Stimulated activated naive CD8-positive, alpha-beta T cell treated with anti-CD3 and anti-CD28 coated beads, Interleukin-15, Interleukin-2, amounts not matched to agents 100 ng/mL and 50 ng/mL, for 24 hours (primary cell): ENCODE data around the gene TRIM65.
"Not testable (repeated sequence)": the region's sequence is repeated elsewhere in the genome, so short reads cannot be mapped to it uniquely, and the experiment has no call there.

Experiments used
- H3K27ac Mint-ChIP-seq: one replicate; pipeline ENCODE4 v1.8.0; 2021; ENCODE audit warnings: mild to moderate bottlenecking, mixed read lengths
- H3K27me3 Mint-ChIP-seq: one replicate; pipeline ENCODE4 v1.8.0; 2021; ENCODE audit warnings: mixed read lengths
- H3K36me3 Mint-ChIP-seq: one replicate; pipeline ENCODE4 v1.8.0; 2021; ENCODE audit warnings: low read depth, mixed read lengths
- H3K4me1 Mint-ChIP-seq: one replicate; pipeline ENCODE4 v1.8.0; 2021; ENCODE audit warnings: low read depth, mixed read lengths
- H3K4me3 Mint-ChIP-seq: one replicate; pipeline ENCODE4 v1.8.0; 2021; ENCODE audit warnings: mild to moderate bottlenecking, mixed read lengths
- H3K9me3 Mint-ChIP-seq: one replicate; pipeline ENCODE4 v1.8.0; 2021; ENCODE audit warnings: mixed read lengths

TRIM65 gene

GRCh38 chr17:75864448-75864871, 32.3 kb downstream of the TRIM65 start:
- Mint-ChIP-seq H3K36me3 (no peaks in the 10 kb centered on the region), H3K4me3 (no peak overlapping the region), H3K27ac (peak overlapping the region; percentile 68), H3K4me1 (peaks cover 23% of the 10 kb centered on the region), H3K9me3 (no peaks in the 10 kb centered on the region), H3K27me3 (no peaks in the 10 kb centered on the region)

DNA sequence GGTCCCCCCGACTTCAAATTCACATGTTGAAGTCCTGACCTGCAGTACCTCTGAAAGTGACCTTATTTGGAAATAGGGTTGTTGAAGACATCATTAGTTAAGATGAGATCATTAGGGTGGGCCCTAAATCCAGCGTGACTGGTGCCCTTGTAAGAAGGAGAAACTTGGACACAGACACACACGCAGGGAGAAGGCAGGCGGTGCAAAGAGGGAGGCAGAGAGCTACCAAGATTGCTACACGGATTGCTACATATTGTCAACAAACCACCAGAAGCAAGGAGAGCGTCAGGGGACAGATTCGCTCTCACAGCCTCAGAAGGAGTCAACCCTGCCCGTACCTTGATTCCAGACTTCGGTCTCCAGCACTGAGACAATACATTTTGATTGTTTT, 34.8 kb downstream of the TRIM65 start:
- H3K4me3 Mint-ChIP-seq = no peak overlapping the region
- H3K27me3 Mint-ChIP-seq = no peaks in the 10 kb centered on the region
- H3K9me3 Mint-ChIP-seq = no peaks in the 10 kb centered on the region
- H3K27ac Mint-ChIP-seq = no peak overlapping the region
- H3K36me3 Mint-ChIP-seq = no peaks in the 10 kb centered on the region
- H3K4me1 Mint-ChIP-seq = peaks cover 40% of the 10 kb centered on the region

DNA sequence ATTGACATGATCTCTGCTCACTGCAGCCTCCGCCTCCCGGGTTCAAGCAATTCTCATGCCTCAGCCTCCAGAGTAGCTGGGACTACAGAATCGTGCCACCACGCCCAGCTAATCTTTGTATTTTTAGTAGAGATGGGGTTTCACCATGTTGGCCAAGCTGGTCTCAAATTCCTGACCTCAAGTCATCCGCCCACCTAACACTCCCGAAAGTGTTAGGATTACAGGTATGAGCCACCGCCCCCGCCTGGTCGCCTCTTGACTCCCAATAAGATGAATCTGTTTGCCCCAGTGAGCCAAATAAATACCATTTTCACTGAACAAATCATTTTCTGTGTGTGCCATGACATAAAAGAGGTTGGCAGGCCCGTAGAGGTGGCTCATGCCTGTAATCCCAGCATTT, 37.4 kb downstream of the TRIM65 start:
- H3K36me3 Mint-ChIP-seq, H3K27ac Mint-ChIP-seq, H3K27me3 Mint-ChIP-seq, H3K4me3 Mint-ChIP-seq, H3K9me3 Mint-ChIP-seq: not testable (repeated sequence)
- H3K4me1 Mint-ChIP-seq = peaks cover 33% of the 10 kb centered on the region

- peaks cover 35% of the 10 kb centered on the region for H3K4me1 Mint-ChIP-seq
- no peak overlapping the region for H3K4me3 Mint-ChIP-seq
- H3K36me3 Mint-ChIP-seq = no peaks in the 10 kb centered on the region
- peak overlapping the region; percentile 93 for H3K27ac Mint-ChIP-seq
- no peaks in the 10 kb centered on the region for H3K9me3 Mint-ChIP-seq
- no peaks in the 10 kb centered on the region for H3K27me3 Mint-ChIP-seq
Observed at GRCh38 chr17:75856062-75856756, 40.5 kb downstream of the TRIM65 start.

DNA sequence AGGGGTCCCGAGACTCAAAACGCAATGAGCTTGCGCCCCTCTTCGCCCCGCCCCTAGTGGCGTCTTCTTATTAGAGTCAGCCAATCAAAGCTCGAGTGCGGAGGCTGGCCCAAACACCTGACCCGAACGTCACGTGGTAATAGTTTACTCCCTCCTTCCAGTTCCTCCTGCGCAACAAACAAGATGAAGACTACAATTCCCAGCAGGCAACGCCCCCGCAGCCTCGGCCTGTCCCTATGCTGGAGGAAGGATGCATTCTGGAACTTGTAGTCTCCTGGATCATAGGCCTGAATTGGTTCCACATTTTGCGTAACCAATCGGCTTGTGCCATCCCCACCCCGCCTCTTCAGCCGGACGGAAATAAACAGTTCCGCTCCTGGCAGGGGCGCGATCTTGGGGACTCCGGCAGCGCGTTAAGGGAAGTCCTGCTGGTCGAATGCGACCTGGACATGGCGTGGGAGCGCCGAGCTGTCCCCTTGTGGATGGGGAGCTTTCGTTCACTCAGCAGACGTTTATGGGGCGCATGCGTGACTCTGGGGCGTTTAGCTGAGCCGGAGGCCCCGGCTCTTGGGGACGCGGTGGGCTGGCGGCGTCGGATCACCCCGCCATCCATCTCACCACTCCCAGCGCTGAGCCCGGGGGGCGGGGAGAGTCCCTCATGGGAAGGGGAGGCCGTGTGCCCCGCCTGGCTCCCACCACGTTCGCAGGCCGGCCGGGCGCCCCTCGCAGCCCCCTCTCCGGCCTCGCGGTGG, 41.3 kb downstream of the TRIM65 start, which contains the start of gene WBP2:
TSS of gene WBP2 (minus strand) at position 26 of the 752 bp plus-strand sequence. CDS start 38 bp downstream, outside the sequence.
- peaks cover 35% of the 10 kb centered on the region for H3K4me1 Mint-ChIP-seq
- peak within 1 kb of the TSS; percentile 93 for H3K27ac Mint-ChIP-seq
- H3K4me3 Mint-ChIP-seq = no peak within 1 kb of the TSS
- H3K36me3 Mint-ChIP-seq = no peaks in the 10 kb centered on the region
- H3K9me3 Mint-ChIP-seq = no peaks in the 10 kb centered on the region
- H3K27me3 Mint-ChIP-seq = no peaks in the 10 kb centered on the region

- H3K9me3 Mint-ChIP-seq = no peaks in the 10 kb centered on the region
- H3K4me3 Mint-ChIP-seq = no peak overlapping the region
- no peak overlapping the region for H3K27ac Mint-ChIP-seq
- no peaks in the 10 kb centered on the region for H3K27me3 Mint-ChIP-seq
- no peaks in the 10 kb centered on the region for H3K36me3 Mint-ChIP-seq
- H3K4me1 Mint-ChIP-seq = peaks cover 35% of the 10 kb centered on the region
Observed at GRCh38 chr17:75854881-75855309, 41.9 kb downstream of the TRIM65 start.

DNA sequence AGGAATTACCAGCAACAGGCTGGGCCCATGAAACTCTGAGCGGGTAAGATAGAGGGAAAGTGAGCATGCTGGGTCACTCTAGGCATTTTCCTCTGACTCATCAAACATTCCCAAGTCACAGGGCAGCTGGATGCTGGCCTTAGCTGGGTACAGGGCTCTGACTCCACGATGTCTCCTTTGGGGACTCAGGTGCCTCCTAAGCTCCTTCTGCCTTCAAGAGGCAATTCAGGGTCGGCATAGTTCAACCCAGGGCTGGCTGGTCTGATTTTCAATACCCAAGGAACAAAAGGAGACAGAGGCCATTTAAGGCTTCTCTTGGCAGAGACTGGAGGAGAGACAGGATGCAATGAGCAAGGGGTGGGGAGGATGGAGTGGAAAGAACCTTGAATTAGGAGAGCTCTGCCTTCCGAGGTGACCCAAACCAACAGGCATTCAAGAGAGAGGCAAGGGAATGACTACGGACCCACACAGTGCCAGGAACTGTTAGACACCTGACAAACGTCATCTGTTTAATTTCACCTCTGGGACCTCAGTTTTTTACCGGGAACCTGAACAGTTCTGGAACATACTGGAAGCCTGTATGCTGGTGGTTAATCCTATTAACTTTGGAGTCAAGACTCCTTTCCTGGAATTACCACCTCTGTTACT, 42.5 kb downstream of the TRIM65 start:
- Mint-ChIP-seq H3K36me3 (no peaks in the 10 kb centered on the region), H3K9me3 (no peaks in the 10 kb centered on the region), H3K4me3 (no peak overlapping the region), H3K27me3 (no peaks in the 10 kb centered on the region), H3K4me1 (peaks cover 28% of the 10 kb centered on the region), H3K27ac (no peak overlapping the region)

DNA sequence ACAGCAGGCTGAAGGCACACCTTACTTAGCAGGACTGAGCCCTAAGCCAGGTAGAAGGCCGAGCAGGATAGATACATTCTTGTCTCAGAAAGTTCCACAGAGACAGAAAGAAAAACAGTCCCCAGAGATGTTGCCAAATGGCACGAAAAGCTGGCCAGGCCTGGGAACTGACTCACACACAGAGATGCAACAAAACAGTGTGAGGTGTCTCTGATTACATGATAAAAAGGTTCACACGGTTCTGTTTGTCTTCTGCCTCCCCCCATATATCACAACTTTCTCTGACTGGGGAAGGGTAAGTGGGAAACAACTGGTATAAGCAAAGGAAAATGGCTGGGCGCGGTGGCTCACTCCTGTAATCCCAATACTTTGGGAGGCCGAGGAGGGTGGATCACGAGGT, 43.3 kb downstream of the TRIM65 start:
- Mint-ChIP-seq H3K4me1 (peaks cover 20% of the 10 kb centered on the region), H3K9me3 (no peaks in the 10 kb centered on the region), H3K4me3 (peak overlapping the region; percentile 17), H3K27me3 (no peaks in the 10 kb centered on the region), H3K36me3 (peaks cover under 1% of the 10 kb centered on the region), H3K27ac (no peak overlapping the region)

DNA sequence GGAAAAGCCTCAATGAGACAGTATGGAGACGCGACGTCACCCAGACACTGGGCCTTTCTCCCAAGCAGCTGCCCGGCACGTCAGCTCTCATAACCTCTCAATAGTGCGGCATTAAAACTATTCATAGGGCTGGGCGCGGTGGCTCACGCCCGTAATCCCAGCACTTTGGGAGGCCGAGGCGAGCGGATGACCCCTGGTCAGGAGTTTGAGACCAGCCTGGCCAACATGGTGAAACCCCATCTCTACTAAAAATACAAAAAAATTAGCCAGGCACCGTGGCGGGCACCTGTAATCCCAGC, 45.1 kb downstream of the TRIM65 start:
- H3K27ac Mint-ChIP-seq, H3K9me3 Mint-ChIP-seq: not testable (repeated sequence)
- H3K4me1 Mint-ChIP-seq = peaks cover 12% of the 10 kb centered on the region

DNA sequence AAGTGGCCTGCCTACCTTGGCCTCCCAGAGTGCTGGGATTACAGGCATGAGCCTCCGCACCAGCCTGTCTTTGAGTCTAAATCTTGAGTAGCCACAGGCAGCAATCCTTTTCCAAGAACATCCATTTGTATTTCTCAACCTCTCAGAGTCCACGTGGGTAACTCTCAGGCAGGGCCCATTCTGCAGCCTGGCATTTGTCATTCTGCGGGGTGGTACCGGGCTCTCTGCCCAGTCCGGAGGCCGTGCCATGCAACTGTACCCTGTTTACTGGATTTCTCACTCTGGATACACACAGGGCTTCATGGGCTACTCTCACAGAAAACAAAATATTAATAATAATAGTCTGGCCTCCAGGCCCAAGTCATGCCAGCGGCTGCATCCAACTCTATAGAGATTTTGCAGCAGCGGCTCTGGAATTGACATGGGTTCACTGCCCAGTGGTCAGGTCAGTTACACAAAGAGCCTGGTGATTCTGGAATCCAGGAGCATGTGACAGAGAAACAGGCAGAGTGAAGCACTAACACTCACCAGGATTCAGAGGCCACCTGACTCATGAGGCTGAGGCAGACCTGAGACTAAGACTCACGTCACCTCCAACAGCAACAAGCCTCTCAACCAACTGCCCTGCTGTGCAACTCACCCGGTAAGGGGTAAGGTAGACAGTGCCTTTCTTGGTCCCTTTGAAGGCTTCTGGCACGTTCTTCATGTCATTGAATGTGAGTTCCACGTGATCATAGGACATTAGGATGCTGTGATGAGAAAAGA, 45.6 kb downstream of the TRIM65 start:
- Mint-ChIP-seq H3K4me3 (no peak overlapping the region), H3K36me3 (peaks cover 5% of the 10 kb centered on the region), H3K4me1 (peaks cover 7% of the 10 kb centered on the region), H3K9me3 (no peaks in the 10 kb centered on the region), H3K27ac (no peak overlapping the region), H3K27me3 (no peaks in the 10 kb centered on the region)

More for the DNA sequence above, 45.1 kb downstream of the TRIM65 start:
- not testable (repeated sequence) for H3K27me3 Mint-ChIP-seq, H3K36me3 Mint-ChIP-seq, H3K4me3 Mint-ChIP-seq

- no peak overlapping the region for H3K4me3 Mint-ChIP-seq
- peaks cover 5% of the 10 kb centered on the region for H3K36me3 Mint-ChIP-seq
Observed at GRCh38 chr17:75849724-75850123, 47.0 kb downstream of the TRIM65 start.

GRCh38 chr17:75849279-75849646, 47.5 kb downstream of the TRIM65 start:
- no peak overlapping the region for H3K27ac Mint-ChIP-seq
- no peaks in the 10 kb centered on the region for H3K9me3 Mint-ChIP-seq
- peaks cover 5% of the 10 kb centered on the region for H3K36me3 Mint-ChIP-seq
- peaks cover 16% of the 10 kb centered on the region for H3K4me1 Mint-ChIP-seq
- no peak overlapping the region for H3K4me3 Mint-ChIP-seq
- no peaks in the 10 kb centered on the region for H3K27me3 Mint-ChIP-seq

More at GRCh38 chr17:75849724-75850123, 47.0 kb downstream of the TRIM65 start:
- peaks cover 16% of the 10 kb centered on the region for H3K4me1 Mint-ChIP-seq
- no peak overlapping the region for H3K27ac Mint-ChIP-seq
- H3K27me3 Mint-ChIP-seq = no peaks in the 10 kb centered on the region
- H3K9me3 Mint-ChIP-seq = no peaks in the 10 kb centered on the region

GRCh38 chr17:75848523-75849278, 48.0 kb downstream of the TRIM65 start:
- H3K4me1 Mint-ChIP-seq = peaks cover 16% of the 10 kb centered on the region
- H3K9me3 Mint-ChIP-seq = no peaks in the 10 kb centered on the region
- H3K27ac Mint-ChIP-seq = peak overlapping the region; percentile 40
- H3K4me3 Mint-ChIP-seq = no peak overlapping the region
- no peaks in the 10 kb centered on the region for H3K27me3 Mint-ChIP-seq
- H3K36me3 Mint-ChIP-seq = peaks cover 5% of the 10 kb centered on the region
